MM.1S (cell line): ENCODE measurements around the gene GALNT7.
A peak's percentile ranks its signal among the peaks of the same experiment; 100 is the strongest.

Source experiments
- DNase-seq: peaks from one replicate; pipeline ENCODE4 v3.0.0-alpha.2; 2015
- H2AFZ ChIP-seq: fragments of 300-600 bp; sonication (generic); 2 replicates; pipeline ENCODE4 v1.6.0; 2016; ENCODE audit warnings: antibody characterized with exemption, low read length
- H3F3A ChIP-seq: fragments of 300-600 bp; sonication (generic); 2 replicates; pipeline ENCODE4 v1.6.1; 2016; ENCODE audit warnings: mild to moderate bottlenecking, antibody characterized with exemption, low read length, moderate library complexity, mixed read lengths; ENCODE audit not compliant: insufficient read depth
- H3K27ac ChIP-seq: fragments of 300-600 bp; sonication (generic); 2 replicates; pipeline ENCODE4 v1.5.1; 2016; ENCODE audit warnings: mild to moderate bottlenecking, low read length
- H3K27me3 ChIP-seq: fragments of 300-600 bp; sonication (generic); replicated peaks from 2 replicates; pipeline ENCODE4 v1.6.0; 2016; ENCODE audit warnings: low read length; ENCODE audit not compliant: insufficient read depth
- H3K36me3 ChIP-seq: fragments of 300-600 bp; sonication (generic); replicated peaks from 2 replicates; pipeline ENCODE4 v1.6.1; 2016; ENCODE audit warnings: mild to moderate bottlenecking, low read length, mixed read lengths; ENCODE audit not compliant: insufficient read depth
- H3K4me1 ChIP-seq: fragments of 300-600 bp; sonication (generic); 2 replicates; pipeline ENCODE4 v1.6.1; 2016; ENCODE audit warnings: low read length, mixed read lengths
- H3K4me2 ChIP-seq: fragments of 300-600 bp; sonication (generic); 2 replicates; pipeline ENCODE4 v1.6.0; 2016; ENCODE audit warnings: low read depth, low read length
- H3K4me3 ChIP-seq: fragments of 300-600 bp; sonication (generic); 2 replicates; pipeline ENCODE4 v1.5.1; 2016; ENCODE audit warnings: low read length, mixed read lengths
- H3K79me2 ChIP-seq: fragments of 300-600 bp; sonication (generic); 2 replicates; pipeline ENCODE4 v1.6.1; 2016; ENCODE audit warnings: mixed run types, low read length, mixed read lengths
- H3K9ac ChIP-seq: fragments of 300-600 bp; sonication (generic); 2 replicates; pipeline ENCODE4 v1.6.1; 2016; ENCODE audit warnings: low read length, mixed read lengths
- H3K9me2 ChIP-seq: fragments of 300-600 bp; sonication (generic); replicated peaks from 2 replicates; pipeline ENCODE4 v1.6.1; 2016; ENCODE audit warnings: mild to moderate bottlenecking, low read length, mixed read lengths; ENCODE audit not compliant: insufficient read depth
- H3K9me3 ChIP-seq: fragments of 300-600 bp; sonication (generic); replicated peaks from 2 replicates; pipeline ENCODE4 v1.6.1; 2016; ENCODE audit warnings: mild to moderate bottlenecking, low read length, mixed read lengths; ENCODE audit not compliant: insufficient read depth
- H4K20me1 ChIP-seq: fragments of 300-600 bp; sonication (generic); 2 replicates; pipeline ENCODE4 v1.6.1; 2016; ENCODE audit warnings: mild to moderate bottlenecking, low read length, moderate library complexity, mixed read lengths; ENCODE audit not compliant: insufficient read depth
- EZH2 ChIP-seq: fragments of 300-600 bp; sonication (generic); optimal IDR thresholded peaks from 2 replicates; pipeline ENCODE3; 2017; ENCODE audit warnings: low read depth, mild to moderate bottlenecking, antibody characterized with exemption, low read length, mixed read lengths
- EZH2phosphoT487 ChIP-seq: fragments of 300-600 bp; sonication (generic); IDR thresholded peaks from 2 replicates; pipeline ENCODE4 v1.6.1; 2018; ENCODE audit warnings: antibody characterized with exemption, low read length
- TF ChIP-seq, protein P1 (sequence below): fragments of 300-600 bp; sonication (generic); IDR thresholded peaks from 2 replicates; pipeline ENCODE4 v1.5.1; 2016; ENCODE audit warnings: antibody characterized with exemption, low read length, mixed read lengths

The GALNT7 gene

DNA sequence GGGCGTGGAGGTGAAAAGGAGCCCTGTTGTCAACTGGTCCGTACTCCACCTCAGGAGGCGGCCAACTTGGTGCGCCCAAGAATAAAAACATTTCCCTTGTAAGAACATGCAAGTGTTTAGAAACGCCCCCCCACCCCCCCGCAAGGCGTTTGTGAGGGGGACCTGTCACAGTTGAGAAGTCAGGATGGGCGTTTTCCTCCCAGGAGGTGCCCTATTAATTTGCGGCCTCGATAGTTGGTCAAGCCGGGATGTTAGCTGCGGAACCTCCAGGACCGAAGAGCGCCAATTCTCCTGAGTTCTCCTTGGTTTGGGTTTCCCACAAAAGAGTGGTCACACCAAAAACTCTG is 201.5 kb downstream of the GALNT7 start:
- Histone ChIP-seq H3K4me2 (peak overlapping the region; percentile 92), H3K36me3 (no peaks in the 10 kb centered on the region; the same call in 1 of the 2 replicates), H2AFZ (peak overlapping the region; percentile 94), H3K9ac (peak overlapping the region; percentile 79), H3K9me2 (no peaks in the 10 kb centered on the region), H3F3A (peaks cover 7% of the 10 kb centered on the region; the same call in 1 of the 2 replicates), H3K4me3 (peak overlapping the region; percentile 92), H3K9me3 (no peaks in the 10 kb centered on the region), H3K27ac (peak overlapping the region; percentile 70; the same call in 1 of the 2 replicates), H3K27me3 (no peaks in the 10 kb centered on the region), H3K79me2 (peaks cover 37% of the 10 kb centered on the region), H3K4me1 (no peaks in the 10 kb centered on the region), H4K20me1 (no peaks in the 10 kb centered on the region)
- DNase-seq: no peak
- TF ChIP-seq EZH2phosphoT487 (no peak), EZH2 (no peak)
- TF ChIP-seq, protein P1, sequence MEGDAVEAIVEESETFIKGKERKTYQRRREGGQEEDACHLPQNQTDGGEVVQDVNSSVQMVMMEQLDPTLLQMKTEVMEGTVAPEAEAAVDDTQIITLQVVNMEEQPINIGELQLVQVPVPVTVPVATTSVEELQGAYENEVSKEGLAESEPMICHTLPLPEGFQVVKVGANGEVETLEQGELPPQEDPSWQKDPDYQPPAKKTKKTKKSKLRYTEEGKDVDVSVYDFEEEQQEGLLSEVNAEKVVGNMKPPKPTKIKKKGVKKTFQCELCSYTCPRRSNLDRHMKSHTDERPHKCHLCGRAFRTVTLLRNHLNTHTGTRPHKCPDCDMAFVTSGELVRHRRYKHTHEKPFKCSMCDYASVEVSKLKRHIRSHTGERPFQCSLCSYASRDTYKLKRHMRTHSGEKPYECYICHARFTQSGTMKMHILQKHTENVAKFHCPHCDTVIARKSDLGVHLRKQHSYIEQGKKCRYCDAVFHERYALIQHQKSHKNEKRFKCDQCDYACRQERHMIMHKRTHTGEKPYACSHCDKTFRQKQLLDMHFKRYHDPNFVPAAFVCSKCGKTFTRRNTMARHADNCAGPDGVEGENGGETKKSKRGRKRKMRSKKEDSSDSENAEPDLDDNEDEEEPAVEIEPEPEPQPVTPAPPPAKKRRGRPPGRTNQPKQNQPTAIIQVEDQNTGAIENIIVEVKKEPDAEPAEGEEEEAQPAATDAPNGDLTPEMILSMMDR: no peak

DNA sequence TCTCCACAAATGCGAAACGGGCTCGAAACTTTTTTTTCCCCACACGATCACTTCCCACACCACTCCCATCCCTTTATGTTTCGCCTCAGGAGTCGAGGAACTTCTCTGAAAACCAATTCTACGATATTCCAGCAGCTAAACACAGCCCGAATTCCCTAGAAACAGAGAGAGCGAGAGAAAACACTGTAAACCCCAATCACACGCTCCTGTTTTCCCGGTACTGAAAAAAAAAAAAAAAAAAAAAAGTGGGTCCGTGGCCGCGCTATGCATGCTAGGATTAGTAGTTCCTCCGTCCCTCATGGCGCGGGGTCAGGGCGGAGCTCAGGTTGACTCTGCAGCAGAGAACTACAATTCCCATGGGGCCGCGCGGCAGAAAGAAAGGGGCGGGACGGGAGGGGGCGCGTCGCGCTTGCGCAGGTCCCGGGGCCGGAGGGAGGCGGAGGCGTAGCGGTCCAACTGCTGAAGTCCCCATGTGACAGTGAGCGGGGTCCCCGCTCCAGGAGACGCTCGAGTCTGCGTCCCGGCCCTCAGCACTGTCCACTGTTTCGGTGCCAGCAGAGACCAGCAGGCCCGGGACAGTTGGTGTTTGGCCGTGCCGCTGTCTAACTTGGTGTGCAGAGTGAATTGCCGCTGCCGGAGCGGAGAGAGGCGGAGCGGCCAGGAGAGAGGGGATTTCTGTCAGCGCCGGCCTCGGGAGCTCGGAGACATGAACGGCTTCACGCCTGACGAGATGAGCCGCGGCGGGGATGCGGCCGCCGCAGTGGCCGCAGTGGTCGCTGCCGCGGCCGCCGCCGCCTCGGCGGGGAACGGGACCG is 202.1 kb downstream of the GALNT7 start, which contains the start of gene SAP30:
Gene SAP30 (plus strand): TSS at position 478 of the 815 bp plus-strand sequence. CDS start 229 bp downstream, at position 707.
- H3K4me1 ChIP-seq: no peaks in the 10 kb centered on the region
- H3K36me3 ChIP-seq: no peaks in the 10 kb centered on the region; the same call in 1 of the 2 replicates
- H4K20me1 ChIP-seq: no peaks in the 10 kb centered on the region
- TF ChIP-seq EZH2 (no peak), EZH2phosphoT487 (no peak)
- TF ChIP-seq, protein P1: no peak
- peak; percentile 98 for DNase-seq
- H3K27me3 ChIP-seq: no peaks in the 10 kb centered on the region
- H3K79me2 ChIP-seq: peaks cover 43% of the 10 kb centered on the region
- H3K27ac ChIP-seq: peak within 1 kb of the TSS; percentile 70; the same call in 1 of the 2 replicates
- H3K9ac ChIP-seq: peak within 1 kb of the TSS; percentile 79
- peak within 1 kb of the TSS; percentile 92 for H3K4me3 ChIP-seq
- peaks cover 7% of the 10 kb centered on the region; the same call in 1 of the 2 replicates for H3F3A ChIP-seq
- H3K9me3 ChIP-seq: no peaks in the 10 kb centered on the region
- no peaks in the 10 kb centered on the region for H3K9me2 ChIP-seq
- peak within 1 kb of the TSS; percentile 94 for H2AFZ ChIP-seq
- H3K4me2 ChIP-seq: peak within 1 kb of the TSS; percentile 92

DNA sequence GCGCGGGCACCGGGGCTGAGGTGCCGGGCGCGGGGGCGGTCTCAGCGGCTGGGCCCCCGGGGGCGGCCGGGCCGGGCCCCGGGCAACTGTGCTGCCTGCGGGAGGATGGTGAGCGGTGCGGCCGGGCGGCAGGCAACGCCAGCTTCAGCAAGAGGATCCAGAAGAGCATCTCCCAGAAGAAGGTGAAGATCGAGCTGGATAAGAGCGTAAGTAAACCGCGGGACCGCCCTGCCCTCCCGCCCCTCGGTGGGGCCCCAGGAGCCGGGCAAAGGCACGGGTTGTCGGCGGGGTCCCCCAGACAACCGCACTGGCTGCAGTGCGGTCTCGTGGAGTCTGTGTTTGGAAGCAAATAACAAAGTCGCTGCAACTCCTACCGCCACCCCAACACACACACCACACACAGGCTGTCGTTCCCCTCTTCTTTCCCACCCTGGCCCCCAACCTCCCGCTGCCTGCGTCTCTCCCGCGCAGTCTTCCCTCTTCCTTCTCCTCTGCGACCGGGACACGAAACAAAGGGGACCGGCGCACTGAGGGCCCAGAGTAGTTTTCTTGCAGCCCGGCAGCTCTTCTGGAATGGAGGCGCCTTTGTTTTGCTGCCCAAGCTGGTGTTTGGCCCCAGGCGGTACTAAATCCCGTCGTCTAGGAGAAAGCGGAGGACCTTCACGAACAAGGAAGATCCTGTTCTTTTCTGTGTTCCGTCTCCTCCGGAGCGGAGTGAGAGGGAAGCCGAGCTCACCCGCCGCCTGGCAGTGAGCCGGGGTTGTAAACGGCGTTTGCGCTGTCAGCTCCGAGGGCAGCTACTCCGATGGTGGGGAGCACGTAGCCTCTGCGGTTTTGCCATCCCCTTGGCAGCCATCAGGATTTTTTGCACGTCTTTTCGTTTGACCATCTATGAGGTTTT is 202.9 kb downstream of the GALNT7 start:
- Histone ChIP-seq H3K9me2 (no peaks in the 10 kb centered on the region), H3K9ac (peak overlapping the region; percentile 56; the same call in 1 of the 2 replicates), H3K9me3 (no peaks in the 10 kb centered on the region), H3K27ac (peak overlapping the region; percentile 50; the same call in 1 of the 2 replicates), H3K4me1 (no peaks in the 10 kb centered on the region), H3K36me3 (no peaks in the 10 kb centered on the region; the same call in 1 of the 2 replicates), H3K4me3 (peak overlapping the region; percentile 66), H3K4me2 (peak overlapping the region; percentile 62), H3K79me2 (peaks cover 49% of the 10 kb centered on the region), H4K20me1 (no peaks in the 10 kb centered on the region), H3F3A (peaks cover 7% of the 10 kb centered on the region; the same call in 1 of the 2 replicates), H3K27me3 (no peaks in the 10 kb centered on the region), H2AFZ (peak overlapping the region; percentile 65)
- no peak for TF ChIP-seq EZH2phosphoT487
- TF ChIP-seq EZH2: no peak
- peak; percentile 70 for DNase-seq
